Fibroblast of pulmonary artery (primary cell): ENCODE results near the gene ASCC3.

ENCODE experiments used
- DNase-seq: peaks from one replicate; pipeline ENCODE4 v3.0.0-alpha.2; 2010; ENCODE audit warnings: low read depth
- H3K4me3 ChIP-seq: replicated peaks from 2 replicates; pipeline ENCODE4 v1.5.1; 2011; ENCODE audit warnings: low read depth, mild to moderate bottlenecking, control low read depth, low read length, moderate library complexity
- TF ChIP-seq, protein P1 (sequence below): IDR thresholded peaks from 2 replicates; pipeline ENCODE4 v1.5.1; 2011; ENCODE audit warnings: mild to moderate bottlenecking, control low read depth, low read length, inconsistent platforms; ENCODE audit errors: missing control alignments

Gene ASCC3

DNA sequence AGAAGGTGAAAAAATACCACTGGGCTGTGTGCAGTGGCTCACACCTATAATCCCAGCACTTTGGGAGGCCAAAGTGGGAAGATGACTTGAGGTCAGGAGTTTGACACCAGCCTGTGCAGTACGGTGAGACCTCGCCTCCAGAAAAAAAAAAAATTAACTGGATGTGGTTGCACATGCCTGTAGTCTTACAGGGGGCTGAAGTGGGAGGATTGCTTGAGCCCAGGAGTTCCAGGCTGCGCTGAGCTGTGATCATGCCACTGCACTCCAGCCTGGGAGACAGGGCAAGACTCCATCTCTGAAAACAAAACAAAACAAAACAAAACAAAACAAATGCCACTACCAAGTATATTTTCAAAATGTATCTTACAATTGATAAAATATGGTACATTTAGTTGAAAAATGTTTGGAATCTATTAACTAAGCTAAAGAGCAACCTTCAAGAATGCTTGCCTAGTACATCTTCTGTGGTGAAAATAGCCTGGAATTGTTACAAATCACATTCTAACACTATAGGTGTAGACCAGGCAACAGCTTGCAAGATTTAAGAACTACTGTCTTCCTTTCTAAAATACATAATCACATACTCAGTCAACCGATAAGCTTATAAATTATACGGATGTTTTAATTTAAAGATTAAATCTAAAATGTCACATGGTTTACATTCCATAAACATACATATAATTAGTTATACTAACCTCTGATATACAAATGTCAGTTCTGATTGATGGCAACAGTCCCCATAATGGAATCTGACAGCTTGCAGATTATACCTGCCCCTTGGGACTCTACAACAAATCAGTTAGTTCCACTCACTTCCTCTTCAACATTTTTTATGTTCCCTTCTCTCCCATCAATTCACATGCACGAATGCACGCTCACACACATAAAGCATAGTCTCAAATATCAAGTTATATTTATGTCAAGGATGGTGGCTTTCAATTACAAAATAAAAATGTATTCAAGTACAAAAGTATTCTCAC lies 150.8 kb downstream of the ASCC3 start:
- no peak for DNase-seq

DNA sequence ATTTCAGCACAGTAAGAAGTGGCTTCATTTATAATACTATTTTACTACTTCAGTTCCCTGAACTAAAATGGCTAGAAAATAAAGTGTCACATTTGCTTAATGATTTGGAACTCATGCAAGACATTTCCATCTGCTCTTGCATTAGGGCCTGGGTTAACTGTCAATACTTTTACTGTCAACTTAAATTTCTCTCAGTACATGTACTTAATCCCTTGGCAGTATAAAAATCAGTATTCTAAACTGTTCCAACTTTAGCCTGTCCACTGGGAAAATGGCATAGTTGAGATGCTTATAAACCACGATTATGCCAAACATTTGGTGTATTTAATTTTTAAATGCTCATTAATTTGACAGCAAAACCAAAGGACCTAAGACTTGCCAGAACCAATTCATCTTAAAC lies 154.5 kb downstream of the ASCC3 start:
- TF ChIP-seq, protein P1, sequence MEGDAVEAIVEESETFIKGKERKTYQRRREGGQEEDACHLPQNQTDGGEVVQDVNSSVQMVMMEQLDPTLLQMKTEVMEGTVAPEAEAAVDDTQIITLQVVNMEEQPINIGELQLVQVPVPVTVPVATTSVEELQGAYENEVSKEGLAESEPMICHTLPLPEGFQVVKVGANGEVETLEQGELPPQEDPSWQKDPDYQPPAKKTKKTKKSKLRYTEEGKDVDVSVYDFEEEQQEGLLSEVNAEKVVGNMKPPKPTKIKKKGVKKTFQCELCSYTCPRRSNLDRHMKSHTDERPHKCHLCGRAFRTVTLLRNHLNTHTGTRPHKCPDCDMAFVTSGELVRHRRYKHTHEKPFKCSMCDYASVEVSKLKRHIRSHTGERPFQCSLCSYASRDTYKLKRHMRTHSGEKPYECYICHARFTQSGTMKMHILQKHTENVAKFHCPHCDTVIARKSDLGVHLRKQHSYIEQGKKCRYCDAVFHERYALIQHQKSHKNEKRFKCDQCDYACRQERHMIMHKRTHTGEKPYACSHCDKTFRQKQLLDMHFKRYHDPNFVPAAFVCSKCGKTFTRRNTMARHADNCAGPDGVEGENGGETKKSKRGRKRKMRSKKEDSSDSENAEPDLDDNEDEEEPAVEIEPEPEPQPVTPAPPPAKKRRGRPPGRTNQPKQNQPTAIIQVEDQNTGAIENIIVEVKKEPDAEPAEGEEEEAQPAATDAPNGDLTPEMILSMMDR: no peak
- no peak overlapping the region for H3K4me3 ChIP-seq
- DNase-seq: peak; percentile 24

More for the DNA sequence above, 150.8 kb downstream of the ASCC3 start:
- H3K4me3 ChIP-seq: no peak overlapping the region
- TF ChIP-seq, protein P1: no peak

DNA sequence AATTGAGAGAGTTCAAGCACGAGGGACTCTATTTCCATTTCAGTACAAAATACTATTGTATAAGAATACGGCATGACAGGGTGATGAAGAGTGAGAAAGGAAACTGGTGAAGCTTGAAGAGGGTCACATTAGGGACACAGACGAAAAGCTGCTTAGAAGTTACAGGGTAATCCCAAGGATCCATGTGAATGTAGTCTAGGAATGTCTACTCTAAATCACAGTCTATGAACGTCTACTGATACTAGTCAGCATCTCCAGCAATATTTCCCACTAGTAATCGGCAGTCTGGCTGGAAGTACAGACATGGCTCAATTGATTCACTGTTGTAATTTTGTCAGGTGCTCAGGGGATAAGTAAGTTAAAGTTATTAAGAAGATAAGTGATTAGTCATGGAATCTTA lies 156.4 kb downstream of the ASCC3 start:
- H3K4me3 ChIP-seq: no peak overlapping the region
- DNase-seq: no peak
- TF ChIP-seq, protein P1: no peak

DNA sequence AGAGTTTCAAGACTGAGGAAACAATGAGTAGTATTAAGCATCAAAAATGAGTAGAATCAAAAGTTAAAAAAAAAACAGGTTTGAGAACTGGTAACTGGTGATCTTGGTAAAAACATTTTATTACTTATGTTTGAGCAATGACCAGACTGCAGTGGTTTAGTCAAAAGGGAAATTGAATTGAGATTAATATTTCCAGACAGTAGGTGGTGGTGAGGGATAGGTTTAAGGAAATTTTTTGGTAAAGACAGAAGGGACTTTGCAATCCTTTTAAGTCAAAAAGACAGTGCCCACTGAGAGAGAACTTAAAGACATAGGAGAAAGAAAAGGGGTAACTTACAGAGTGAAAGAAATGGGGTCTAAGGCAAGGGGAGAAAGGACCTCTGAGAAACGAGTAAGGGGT lies 156.9 kb downstream of the ASCC3 start:
- TF ChIP-seq, protein P1: no peak
- H3K4me3 ChIP-seq: no peak overlapping the region
- no peak for DNase-seq

DNA sequence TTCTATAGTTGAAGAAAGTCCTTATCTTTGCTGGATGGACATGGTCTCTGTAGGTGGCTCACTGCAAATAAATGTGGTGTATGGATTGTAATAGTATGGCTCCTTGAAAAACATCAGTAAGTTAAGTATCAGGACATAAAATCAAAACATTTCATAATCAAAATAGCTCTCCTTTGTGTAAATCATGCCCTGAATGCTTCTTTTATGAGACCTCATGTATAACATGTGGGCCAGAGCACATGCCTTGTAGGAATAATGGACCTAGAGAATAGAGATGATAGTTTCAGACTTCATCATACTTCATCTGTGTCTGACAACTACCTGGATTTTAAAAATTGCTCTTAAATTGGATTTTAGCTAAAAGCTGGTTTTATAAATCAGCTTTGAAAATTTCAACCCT lies 159.9 kb downstream of the ASCC3 start:
- no peak for DNase-seq
- no peak overlapping the region for H3K4me3 ChIP-seq
- TF ChIP-seq, protein P1: no peak

DNA sequence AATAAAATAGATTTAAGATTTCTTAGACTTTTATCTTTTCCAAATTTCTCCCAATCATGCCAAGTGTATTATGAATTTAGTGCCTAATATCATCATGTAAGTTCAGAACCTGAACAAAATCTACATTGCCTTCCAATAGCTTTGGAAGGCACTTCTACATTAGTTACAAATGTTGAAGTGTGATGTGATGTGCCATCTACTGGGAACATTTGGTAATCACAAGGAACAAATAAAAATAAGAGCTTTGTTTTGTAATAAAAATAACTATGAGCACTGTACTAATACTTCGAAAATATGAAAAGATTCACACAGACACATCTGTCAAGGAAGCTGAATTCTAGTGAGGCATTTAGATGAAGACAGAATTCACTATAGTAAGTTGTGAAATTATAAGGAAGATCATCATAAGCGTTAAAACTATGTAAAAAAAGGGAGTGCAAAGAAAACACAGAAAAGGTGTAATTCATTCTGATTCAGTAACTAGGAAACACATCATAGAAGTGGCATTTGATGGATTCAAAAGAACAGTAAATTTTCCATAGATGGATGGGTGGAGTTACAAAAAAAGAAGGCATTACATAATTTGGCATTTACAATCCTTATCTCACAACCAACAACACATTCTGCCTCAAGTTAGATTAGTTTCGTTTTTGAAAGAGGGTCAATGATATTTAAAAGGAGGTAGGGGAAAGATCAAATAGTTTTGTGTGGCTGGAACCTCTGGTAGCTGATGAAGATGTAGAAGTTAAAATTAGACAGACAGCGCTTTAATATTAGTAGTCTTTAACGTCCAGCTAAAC lies 161.0 kb downstream of the ASCC3 start:
- peak overlapping the region; percentile 31 for H3K4me3 ChIP-seq
- TF ChIP-seq, protein P1: peak; percentile 57
- peak; percentile 69 for DNase-seq
